ENCODE measurements around the gene RRP15. TPM values are rescaled to one million over a fixed set of nuclear protein-coding genes. Genes with fewer than 3 reads are reported as not detected.

Gene RRP15
- total RNA-seq: 6.2 and 10.9 TPM in 2 replicates

GRCh38 chr1:218284917-218285635 is at the start of gene RRP15:
Gene RRP15, plus strand, starts transcription at chr1:218285293. Its CDS starts 24 bp downstream, at chr1:218285317.

GRCh38 chr1:218344814-218345672 is 60.0 kb downstream of the RRP15 start, which contains the start of gene TGFB2:
Gene TGFB2, plus strand, starts transcription at chr1:218345336. Its CDS starts 1,366 bp downstream, at chr1:218346702.

Other genes starting within 250 kb of the RRP15 start
- 20.9 and 63.7 TPM in 2 replicates for gene TGFB2, start 60.0 kb downstream of the RRP15 start, total RNA-seq

Measured in regular cardiac myocyte (primary cell).